Heart left ventricle (tissue), 16 donors: ENCODE results near the gene IRAK2. TPM values are rescaled to one million over a fixed set of nuclear protein-coding genes. Genes with fewer than 3 reads are reported as not detected.
"Not testable (repeated sequence)": the region's sequence is repeated elsewhere in the genome, so short reads cannot be mapped to it uniquely, and the experiment has no call there.

Experiments
- ATAC-seq, 4 donors: fragments of 200-7000 bp; cut with Tn5 transposase; one replicate each; pipeline ENCODE4 v1.9.1; 2020 to 2022; ENCODE audit warnings: moderate library complexity in 4 of 4, mild to moderate bottlenecking in 3 of 4, moderate number of reproducible peaks in 1 of 4
- DNase-seq, 5 donors: peaks; one replicate each; pipeline ENCODE4 v3.0.0-alpha.2; 2020
- H3K27ac ChIP-seq, 12 donors: fragments of 200-600 bp; sonication (generic) in 4 of 12; one replicate each; pipeline versions ENCODE4 v1.5.0 to v1.8.0; 2016 to 2022; ENCODE audit warnings: mild to moderate bottlenecking in 2 of 12
- H3K27me3 ChIP-seq, 9 donors: fragments of 200-600 bp; sonication (generic) in 2 of 9; one replicate each; pipeline versions ENCODE4 v1.5.1 to v1.8.0; 2016 to 2022; ENCODE audit warnings: mild to moderate bottlenecking in 3 of 9
- H3K36me3 ChIP-seq, 9 donors: fragments of 200-600 bp; sonication (generic) in 2 of 9; one replicate each; pipeline versions ENCODE4 v1.5.0 to v1.8.0; 2018 to 2022; ENCODE audit warnings: mild to moderate bottlenecking in 2 of 9
- H3K4me1 ChIP-seq, 12 donors: fragments of 200-600 bp; sonication (generic) in 4 of 12; one replicate each; pipeline versions ENCODE4 v1.5.0 to v1.8.0; 2016 to 2022; ENCODE audit warnings: mild to moderate bottlenecking in 3 of 12
- H3K4me3 ChIP-seq, 12 donors: fragments of 200-600 bp; sonication (generic) in 4 of 12; one replicate each; pipeline versions ENCODE4 v1.5.0 to v1.8.0; 2017 to 2022; ENCODE audit warnings: mild to moderate bottlenecking in 9 of 12, moderate library complexity in 4 of 12
- H3K9me3 ChIP-seq, 12 donors: fragments of 200-600 bp; sonication (generic) in 4 of 12; one replicate each; pipeline versions ENCODE4 v1.5.0 to v1.8.0; 2016 to 2022; ENCODE audit warnings: mild to moderate bottlenecking in 1 of 12
- POLR2A ChIP-seq, 2 donors: fragments of 450-650 bp; IDR thresholded peaks; one replicate each; pipeline ENCODE4 v1.6.1; 2017; ENCODE audit warnings: antibody characterized with exemption in 2 of 2, mild to moderate bottlenecking in 2 of 2, moderate library complexity in 2 of 2
- WGBS, 4 donors: extraction: QIAGEN DNeasy Blood & Tissue Kit in 2 of 4; methylation state at CpG; one replicate each; pipeline versions ENCODE4 v1.1.5 to v1.1.7; 2013 to 2018; 5-methylcytosine and 5-hydroxymethylcytosine counted together
- intact Hi-C, 10 donors: fragments of 100-400 bp; cut with DNase I; formaldehyde crosslinking; loops; one replicate each; pipeline versions ENCODE4 v1.11.1 to v1.14.2; 2022
- polyA plus RNA-seq, 2 donors: library from polyadenylated mRNA; stranded (reverse); fragments of 200-250 nt; gene quantifications; one replicate each; pipeline ENCODE4 v1.2.3, GENCODE V29; 2013
- total RNA-seq, 9 donors: library from RNA; depleted of rRNA in 2 of 9; stranded (reverse); fragments of >200 nt in 2 of 9; fragmentation: NEBNext Ultra II Directional in 3 of 9; extraction: Animal tissue kit (Norgen Biotek cat#: 25700) in 3 of 9; gene quantifications; one replicate each; pipeline versions ENCODE4 v1.1.0 to v1.2.4, GENCODE V29; 2016 to 2023
- TF ChIP-seq, protein P1 (sequence below), 12 donors: fragments of 200-600 bp; sonication (generic) in 4 of 12; IDR thresholded peaks; one replicate each; pipeline versions ENCODE4 v1.5.0 to v1.8.0; 2018 to 2022; ENCODE audit warnings: antibody characterized with exemption in 12 of 12, mild to moderate bottlenecking in 5 of 12
- donor health status: ischemic (EF 13 %, LVEDD 7.1; RV severe dilation, severe dysfunction).
- donor health status: healthy with polysubstance abuse.
- donor health status: DM: no; HTN: yes; CAD: no.
- donor health status: DM: no; HTN: no; CAD: no.
- donor health status: ischemic (EF 25% LVEDD 6.9; RV normal size, moderate dysfunction).
- donor health status: ischemic (EF 25% LVEDD 5.7; RV mildly dilated, moderate dysfunction).
- donor health status: healthy.
- donor health status: DM: yes; HTN: yes; CAD: no.
- donor health status: ischemic (EF 35%, LVEDD 5.7; RV mildly dilated, moderate dysfunction).
- donor health status: nonischemic (EF 11% LVEDD 7.7; RV severe dilation, severe dysfunction).
- donor health status: DM: yes; HTN: yes; CAD: no.
- donor health status: PGD.
- donor health status: ischemic (EF 29% LVEDD 5.4; RV normal size, mild dysfunction).
- donor health status: nonischemic (EF 23%, LVEDD 6.1; RV moderate dilation, normal function).

IRAK2 gene
- total and polyA plus RNA-seq, 11 donors = 0.46 to 6.3 (median 1.4) TPM

- 18 to 44% (median 33%) methylated on average over 6 of the region's 6 CpGs for WGBS, 4 donors
- Histone ChIP-seq H3K27ac (peak overlapping the region in 10 of 12 donors; percentile 18 to 90 (median 58)), H3K27me3 (no peaks in the 10 kb centered on the region), H3K9me3 (peaks cover 0 to 6% (median under 1%) of the 10 kb centered on the region in 12 donors), H3K4me3 (no peak overlapping the region), H3K4me1 (peaks cover 0 to 32% (median 2%) of the 10 kb centered on the region in 12 donors), H3K36me3 (peaks cover 0 to 17% (median 0%) of the 10 kb centered on the region in 9 donors)
- DNase-seq (peak in 4 of 5 donors; percentile 73 to 84 (median 78)), ATAC-seq (peak; percentile 63 to 97 (median 97))
- no peak for TF ChIP-seq POLR2A (IDR thresholded peaks at IDR 0.05)
- TF ChIP-seq, protein P1, sequence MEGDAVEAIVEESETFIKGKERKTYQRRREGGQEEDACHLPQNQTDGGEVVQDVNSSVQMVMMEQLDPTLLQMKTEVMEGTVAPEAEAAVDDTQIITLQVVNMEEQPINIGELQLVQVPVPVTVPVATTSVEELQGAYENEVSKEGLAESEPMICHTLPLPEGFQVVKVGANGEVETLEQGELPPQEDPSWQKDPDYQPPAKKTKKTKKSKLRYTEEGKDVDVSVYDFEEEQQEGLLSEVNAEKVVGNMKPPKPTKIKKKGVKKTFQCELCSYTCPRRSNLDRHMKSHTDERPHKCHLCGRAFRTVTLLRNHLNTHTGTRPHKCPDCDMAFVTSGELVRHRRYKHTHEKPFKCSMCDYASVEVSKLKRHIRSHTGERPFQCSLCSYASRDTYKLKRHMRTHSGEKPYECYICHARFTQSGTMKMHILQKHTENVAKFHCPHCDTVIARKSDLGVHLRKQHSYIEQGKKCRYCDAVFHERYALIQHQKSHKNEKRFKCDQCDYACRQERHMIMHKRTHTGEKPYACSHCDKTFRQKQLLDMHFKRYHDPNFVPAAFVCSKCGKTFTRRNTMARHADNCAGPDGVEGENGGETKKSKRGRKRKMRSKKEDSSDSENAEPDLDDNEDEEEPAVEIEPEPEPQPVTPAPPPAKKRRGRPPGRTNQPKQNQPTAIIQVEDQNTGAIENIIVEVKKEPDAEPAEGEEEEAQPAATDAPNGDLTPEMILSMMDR (IDR thresholded peaks at IDR 0.05) = no peak
- intact Hi-C loops = no loop called here
Observed at GRCh38 chr3:10173926-10174435, 9.3 kb downstream of the IRAK2 start.

- DNase-seq, intact Hi-C loops, ATAC-seq, H3K27me3 ChIP-seq, H3K27ac ChIP-seq, H3K9me3 ChIP-seq, H3K4me3 ChIP-seq: not testable (repeated sequence)
- 97 to 98% (median 97%) methylated on average over 7 of the region's 7 CpGs for WGBS, 4 donors
- Histone ChIP-seq H3K36me3 (peaks cover 0 to 28% (median 0%) of the 10 kb centered on the region in 9 donors), H3K4me1 (peaks cover 0 to 32% (median 2%) of the 10 kb centered on the region in 12 donors)
Observed at GRCh38 chr3:10175334-10175733, 10.6 kb downstream of the IRAK2 start.

- intact Hi-C loops, H3K27ac ChIP-seq, ATAC-seq, H3K9me3 ChIP-seq, H3K4me3 ChIP-seq, DNase-seq, H3K27me3 ChIP-seq: not testable (repeated sequence)
- Histone ChIP-seq H3K36me3 (peaks cover 0 to 29% (median 0%) of the 10 kb centered on the region in 9 donors), H3K4me1 (peaks cover 0 to 27% (median 2%) of the 10 kb centered on the region in 12 donors)
- WGBS, 4 donors = 86 to 96% (median 93%) methylated on average over 4 of the region's 4 CpGs
Observed at GRCh38 chr3:10176150-10176549, 11.4 kb downstream of the IRAK2 start.

DNA sequence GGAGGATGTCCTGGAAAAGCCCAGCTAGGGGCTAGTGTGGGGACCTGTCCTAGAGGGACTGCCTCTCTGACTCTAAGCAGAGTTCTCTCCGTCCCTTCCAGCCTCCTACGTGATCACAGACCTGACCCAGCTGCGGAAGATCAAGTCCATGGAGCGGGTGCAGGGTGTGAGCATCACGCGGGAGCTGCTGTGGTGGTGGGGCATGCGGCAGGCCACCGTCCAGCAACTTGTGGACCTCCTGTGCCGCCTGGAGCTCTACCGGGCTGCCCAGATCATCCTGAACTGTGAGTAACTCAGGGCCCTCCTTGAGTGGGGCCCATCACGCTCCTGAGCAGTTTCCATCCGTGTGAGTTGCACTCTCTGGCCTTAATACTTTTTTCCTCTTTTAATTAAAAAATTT lies 13.0 kb downstream of the IRAK2 start:
- intact Hi-C loops = no loop called here
- TF ChIP-seq, protein P1 (IDR thresholded peaks at IDR 0.05) = no peak
- no peak for TF ChIP-seq POLR2A (IDR thresholded peaks at IDR 0.05)
- Histone ChIP-seq H3K27me3 (no peaks in the 10 kb centered on the region), H3K4me3 (no peak overlapping the region), H3K27ac (no peak overlapping the region), H3K4me1 (peaks cover 0 to 22% (median 2%) of the 10 kb centered on the region in 12 donors), H3K36me3 (peaks cover 0 to 29% (median 0%) of the 10 kb centered on the region in 9 donors), H3K9me3 (no peaks in the 10 kb centered on the region)
- ATAC-seq = no peak
- no peak for DNase-seq
- 88 to 92% (median 89%) methylated on average over 11 to 12 of the region's 12 CpGs for WGBS, 4 donors

GRCh38 chr3:10178892-10179291 lies 14.2 kb downstream of the IRAK2 start:
- Histone ChIP-seq H3K4me3 (no peak overlapping the region), H3K27ac (no peak overlapping the region), H3K9me3 (no peaks in the 10 kb centered on the region), H3K36me3 (peaks cover 0 to 31% (median 0%) of the 10 kb centered on the region in 9 donors), H3K4me1 (peaks cover 0 to 11% (median 0%) of the 10 kb centered on the region in 12 donors), H3K27me3 (no peaks in the 10 kb centered on the region)
- no peak for DNase-seq
- no peak for TF ChIP-seq POLR2A (IDR thresholded peaks at IDR 0.05)
- TF ChIP-seq, protein P1 (IDR thresholded peaks at IDR 0.05) = no peak
- intact Hi-C loops = no loop called here
- no peak for ATAC-seq
